Fibroblast of the aortic adventitia (primary cell): Measurements from ENCODE around the gene ITGAD. TPM values are rescaled to one million over a fixed set of nuclear protein-coding genes. Genes with fewer than 3 reads are reported as not detected.

Experiments
- DNase-seq: peaks from one replicate; pipeline ENCODE4 v3.0.0-alpha.2; 2010; ENCODE audit warnings: low read depth
- H3K4me3 ChIP-seq: 2 replicates; pipeline ENCODE4 v1.5.1; 2011; ENCODE audit warnings: low read depth, mild to moderate bottlenecking, control low read depth, low read length, moderate library complexity
- CTCF ChIP-seq: IDR thresholded peaks from 2 replicates; pipeline ENCODE4 v1.5.1; 2011; ENCODE audit warnings: mild to moderate bottlenecking, low read length, control low read depth, inconsistent platforms; ENCODE audit not compliant: insufficient read depth
- total RNA-seq: library from RNA; depleted of rRNA; stranded (reverse); fragments of >200 nt; gene quantifications from 2 replicates; pipeline ENCODE4 v1.2.3, GENCODE V29; 2012; ENCODE audit warnings: low replicate concordance

The ITGAD gene
- total RNA-seq, 1 donor = not detected

GRCh38 chr16:31357324-31358109 is 35.6 kb upstream of the ITGAD start:
- DNase-seq = no peak
- no peak for TF ChIP-seq CTCF
- no peak overlapping the region for H3K4me3 ChIP-seq

- DNase-seq = no peak
- TF ChIP-seq CTCF = no peak
- H3K4me3 ChIP-seq = no peak overlapping the region
These were observed 32.9 kb upstream of the ITGAD start for GRCh38 chr16:31360251-31360650.

GRCh38 chr16:31361201-31362110 is 31.7 kb upstream of the ITGAD start:
- DNase-seq = no peak
- TF ChIP-seq CTCF = no peak

GRCh38 chr16:31362476-31363405 is 30.4 kb upstream of the ITGAD start:
- no peak overlapping the region for H3K4me3 ChIP-seq
- no peak for TF ChIP-seq CTCF
- DNase-seq = no peak

More at GRCh38 chr16:31361201-31362110, 31.7 kb upstream of the ITGAD start:
- no peak overlapping the region for H3K4me3 ChIP-seq

GRCh38 chr16:31363721-31364120 is 29.4 kb upstream of the ITGAD start:
- no peak overlapping the region for H3K4me3 ChIP-seq
- TF ChIP-seq CTCF = no peak
- no peak for DNase-seq

GRCh38 chr16:31364421-31364820 is 28.7 kb upstream of the ITGAD start:
- no peak for DNase-seq
- H3K4me3 ChIP-seq = no peak overlapping the region
- no peak for TF ChIP-seq CTCF
